ENCODE measurements around the gene HOXD12.

HOXD12 gene, protein sequence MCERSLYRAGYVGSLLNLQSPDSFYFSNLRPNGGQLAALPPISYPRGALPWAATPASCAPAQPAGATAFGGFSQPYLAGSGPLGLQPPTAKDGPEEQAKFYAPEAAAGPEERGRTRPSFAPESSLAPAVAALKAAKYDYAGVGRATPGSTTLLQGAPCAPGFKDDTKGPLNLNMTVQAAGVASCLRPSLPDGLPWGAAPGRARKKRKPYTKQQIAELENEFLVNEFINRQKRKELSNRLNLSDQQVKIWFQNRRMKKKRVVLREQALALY

DNA sequence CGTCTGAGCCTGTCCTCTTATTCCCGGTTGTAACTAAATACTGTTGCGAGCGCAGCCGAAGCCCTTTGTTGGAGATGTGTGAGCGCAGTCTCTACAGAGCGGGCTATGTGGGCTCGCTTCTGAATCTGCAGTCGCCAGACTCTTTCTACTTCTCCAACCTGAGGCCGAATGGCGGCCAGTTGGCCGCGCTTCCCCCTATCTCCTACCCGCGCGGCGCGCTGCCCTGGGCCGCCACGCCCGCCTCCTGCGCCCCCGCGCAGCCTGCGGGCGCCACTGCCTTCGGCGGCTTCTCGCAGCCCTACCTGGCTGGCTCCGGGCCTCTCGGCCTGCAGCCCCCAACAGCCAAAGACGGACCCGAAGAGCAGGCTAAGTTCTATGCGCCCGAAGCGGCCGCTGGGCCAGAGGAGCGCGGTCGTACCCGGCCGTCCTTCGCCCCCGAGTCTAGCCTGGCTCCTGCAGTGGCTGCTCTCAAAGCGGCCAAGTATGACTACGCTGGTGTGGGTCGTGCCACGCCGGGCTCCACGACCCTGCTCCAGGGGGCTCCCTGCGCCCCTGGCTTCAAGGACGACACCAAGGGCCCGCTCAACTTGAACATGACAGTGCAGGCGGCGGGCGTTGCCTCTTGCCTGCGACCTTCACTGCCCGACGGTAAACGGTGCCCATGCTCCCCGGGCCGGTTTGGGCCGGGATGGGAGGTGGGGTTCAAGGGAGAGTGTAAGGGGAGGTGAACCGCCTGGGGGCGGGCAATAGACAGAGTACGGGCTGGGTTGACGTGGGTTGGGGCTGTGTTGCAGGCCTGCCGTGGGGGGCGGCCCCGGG lies at the start of gene HOXD12:
Gene HOXD12 (plus strand): TSS at position 68 of the 819 bp plus-strand sequence. CDS start 7 bp downstream, at position 75.
- no peak for DNase-seq (ENCODE audit: low spot score)

DNA sequence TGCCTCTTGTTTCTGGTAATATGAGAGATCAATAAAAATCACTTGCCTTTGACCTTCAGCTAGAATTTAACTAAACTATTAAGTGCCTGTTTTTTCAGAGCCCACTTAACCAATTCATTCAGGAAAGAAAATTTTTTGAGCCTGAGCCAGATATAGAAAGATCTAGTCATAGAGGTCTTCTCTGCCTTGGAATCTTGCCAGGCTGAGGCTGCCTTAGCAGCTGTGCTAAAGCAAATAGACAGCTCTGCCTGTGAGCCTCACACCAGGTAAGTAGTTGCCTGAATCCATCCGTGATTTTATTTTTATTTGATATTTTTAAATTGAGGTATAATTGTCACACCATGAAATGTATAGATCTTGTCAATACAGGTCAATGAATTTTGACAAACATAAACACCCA lies 43.2 kb upstream of the HOXD12 start:
- no peak for DNase-seq (ENCODE audit: low spot score)

DNA sequence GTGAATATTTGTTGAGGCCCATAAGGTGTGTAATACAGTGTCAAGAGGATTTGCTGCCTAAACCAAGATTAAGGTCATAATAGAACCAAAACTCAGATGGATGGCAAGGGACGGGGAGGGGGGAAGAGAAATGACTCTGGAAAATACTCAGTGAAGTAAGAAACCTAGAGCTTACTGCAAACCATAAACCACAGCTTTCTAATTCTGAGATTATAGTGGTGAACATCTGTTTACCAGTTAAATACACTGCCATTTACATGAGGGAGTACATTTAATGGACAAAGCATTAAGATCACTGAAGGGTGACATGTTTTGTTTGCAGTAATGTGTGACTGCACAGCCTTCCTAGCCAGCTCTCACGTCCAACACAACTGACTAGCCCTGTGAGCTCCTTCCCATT lies 35.6 kb upstream of the HOXD12 start:
- DNase-seq (ENCODE audit: low spot score) = no peak

DNA sequence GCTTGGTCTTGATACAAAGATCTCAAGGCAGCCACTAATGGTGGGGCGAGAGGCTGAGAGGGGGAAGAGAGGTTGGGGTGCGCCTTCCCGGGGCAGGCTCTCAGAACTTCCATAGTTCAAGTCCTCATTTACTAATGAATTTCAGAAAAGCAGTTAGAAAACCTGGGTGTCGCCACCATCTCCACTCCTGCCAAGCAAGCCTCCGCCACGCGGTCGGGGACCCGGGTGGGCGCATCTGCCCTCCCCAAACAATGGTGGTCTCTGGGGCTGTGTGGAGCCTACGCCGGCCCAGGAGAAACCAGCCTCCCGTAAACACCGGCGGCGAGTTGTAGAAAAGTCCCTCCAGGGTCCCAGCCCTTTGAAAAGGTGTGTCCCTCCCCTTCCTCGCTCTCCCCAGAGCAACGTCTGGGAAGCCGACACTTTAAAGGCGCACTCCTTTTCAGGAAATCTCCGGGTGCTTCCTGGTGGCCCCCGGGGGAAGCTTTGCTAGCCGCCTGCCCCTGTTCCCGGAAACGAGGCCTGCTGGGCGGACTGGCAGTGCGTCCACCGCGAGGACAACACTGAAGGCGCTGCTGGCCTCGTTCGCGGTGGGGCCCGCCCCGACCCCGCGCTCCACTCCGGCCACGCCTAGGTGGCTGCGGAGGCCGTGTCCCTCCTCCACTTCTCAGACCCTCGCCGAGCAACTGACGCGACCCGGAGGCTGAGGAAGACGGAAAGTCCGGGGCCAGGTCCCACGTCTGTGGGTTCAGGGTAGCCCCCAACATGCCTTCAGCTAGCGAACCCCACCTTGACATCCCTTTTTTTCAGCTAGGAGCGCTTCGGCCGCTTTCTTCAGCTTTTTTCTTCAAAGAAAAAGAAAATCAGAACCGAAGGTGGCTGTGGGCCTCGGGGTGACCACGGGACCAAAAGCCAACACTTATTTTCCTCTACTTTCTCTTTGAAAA lies 32.7 kb upstream of the HOXD12 start:
- DNase-seq (ENCODE audit: low spot score) = no peak

DNA sequence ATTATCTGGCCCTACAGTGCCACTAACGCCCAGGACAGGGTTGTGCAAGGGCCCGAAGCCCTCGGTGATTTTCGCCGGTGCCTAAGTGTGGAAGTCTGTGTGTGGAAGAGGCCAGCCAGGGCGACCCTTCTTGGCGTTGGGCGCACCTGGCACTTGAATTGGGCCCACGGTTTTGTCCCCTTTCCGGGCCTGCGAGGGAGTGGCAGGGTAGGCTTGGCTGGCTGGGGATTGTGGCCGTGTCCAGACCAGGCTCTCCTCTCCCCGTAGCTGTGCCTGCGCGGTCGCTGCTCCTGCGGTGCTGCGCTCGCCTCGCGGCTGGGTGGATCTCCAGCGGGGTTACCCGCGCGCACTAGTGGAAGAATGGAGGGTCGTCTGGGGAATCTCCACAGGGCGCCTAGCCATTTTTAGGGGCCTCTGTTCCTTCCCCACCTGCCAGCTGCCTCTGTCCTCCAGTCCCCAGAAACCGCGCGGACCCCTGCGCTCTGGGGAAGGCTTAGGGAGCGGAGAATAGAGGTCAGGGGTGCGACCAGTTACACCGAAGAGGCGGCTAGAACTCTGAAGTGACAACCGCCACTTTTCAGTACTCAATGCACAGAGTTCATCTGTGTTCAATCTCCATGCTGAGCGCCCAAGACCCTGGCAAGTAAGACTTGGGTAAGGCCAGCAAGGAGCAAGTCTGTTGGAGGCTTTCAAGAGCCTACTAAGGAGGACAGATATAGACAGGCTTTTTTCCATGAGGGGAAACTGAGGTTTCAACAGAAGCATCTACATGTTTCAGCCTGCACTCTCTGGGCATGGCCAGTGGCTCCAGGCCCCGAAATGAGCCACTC lies 31.8 kb upstream of the HOXD12 start:
- no peak for DNase-seq (ENCODE audit: low spot score)

DNA sequence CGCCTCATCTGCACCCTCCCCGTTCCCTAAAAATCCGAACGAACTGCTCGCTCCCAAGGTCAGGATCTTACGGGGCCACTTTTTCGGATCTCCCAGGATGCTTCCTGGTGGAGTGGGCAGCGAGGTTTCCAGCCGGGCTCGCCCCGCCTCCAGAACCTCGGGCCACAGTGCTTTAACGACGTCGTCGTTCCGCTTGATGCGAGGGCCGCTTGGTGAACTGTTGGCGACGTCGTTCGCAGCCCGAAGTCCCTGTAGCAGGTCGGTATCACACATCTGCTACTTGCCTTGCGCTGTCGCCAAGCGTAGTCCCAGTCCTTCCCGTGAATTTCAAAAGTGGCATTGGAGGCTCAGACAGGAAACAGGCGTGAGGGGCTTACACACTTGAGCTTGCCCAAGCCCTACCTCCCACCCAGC lies 31.2 kb upstream of the HOXD12 start:
- no peak for DNase-seq (ENCODE audit: low spot score)

DNA sequence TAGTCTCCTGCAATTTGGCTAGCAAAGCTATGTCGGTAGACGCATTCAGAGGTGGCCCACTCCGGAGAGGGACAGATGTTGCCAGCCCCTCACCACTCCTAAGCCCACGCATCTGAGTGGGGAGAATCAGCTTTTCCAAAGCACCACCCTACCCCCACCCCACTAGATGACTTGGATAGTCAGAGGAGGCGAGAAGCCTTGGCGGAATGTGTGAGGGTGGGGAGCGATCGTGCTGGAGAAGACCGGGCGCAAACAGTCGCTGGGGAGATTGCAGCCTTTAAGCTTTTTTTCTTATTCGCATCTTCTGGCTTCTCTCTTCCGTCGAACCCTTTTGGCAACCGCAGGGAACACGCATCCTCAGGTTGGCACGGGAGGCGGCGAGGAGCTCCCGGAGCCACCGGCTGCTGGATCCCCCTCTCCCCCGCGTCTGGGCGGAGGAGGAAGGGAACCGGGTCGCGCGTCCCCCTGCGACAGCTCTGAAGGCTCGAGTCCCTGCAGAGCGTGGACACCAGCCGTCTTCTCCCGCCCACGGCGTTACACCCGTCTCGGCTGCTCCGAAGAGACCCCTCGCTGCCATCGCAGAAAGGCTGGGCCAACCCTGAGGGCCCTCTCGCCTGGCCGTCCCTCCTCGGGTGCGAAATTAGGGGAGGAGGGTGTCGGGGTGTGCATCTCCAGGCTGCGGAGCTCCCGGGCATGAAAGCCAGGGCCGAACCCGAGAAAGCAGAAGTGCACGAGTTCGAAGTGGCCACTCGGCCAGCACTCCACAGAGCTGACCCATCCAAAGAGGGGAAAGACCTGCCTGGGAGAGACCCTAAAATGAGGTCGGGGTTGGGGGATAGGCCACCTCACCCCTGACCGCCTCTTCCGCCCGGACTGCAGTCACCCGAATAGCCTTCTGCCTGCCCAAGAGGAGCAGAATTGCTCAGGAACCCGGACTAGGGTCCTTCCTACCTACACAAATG lies 28.0 kb upstream of the HOXD12 start:
- DNase-seq (ENCODE audit: low spot score) = no peak

DNA sequence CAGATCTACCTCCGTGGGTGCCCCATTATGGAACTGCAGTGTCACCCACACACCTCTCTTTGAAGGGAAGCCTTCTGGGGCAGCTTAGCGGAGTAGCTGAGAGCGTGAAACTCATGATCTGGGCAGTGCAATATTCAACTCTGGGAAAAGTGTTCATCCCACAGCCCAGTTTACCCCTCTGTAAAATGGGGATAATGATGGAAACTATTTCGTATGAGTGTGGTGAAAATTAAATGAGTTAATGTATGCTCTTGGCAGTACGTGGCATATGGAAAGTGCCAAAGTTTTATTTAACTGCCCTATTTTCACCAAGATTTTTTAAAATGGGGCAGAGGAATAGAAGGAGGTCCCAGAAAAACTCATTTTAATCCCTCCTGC lies 27.3 kb upstream of the HOXD12 start:
- DNase-seq (ENCODE audit: low spot score) = no peak

DNA sequence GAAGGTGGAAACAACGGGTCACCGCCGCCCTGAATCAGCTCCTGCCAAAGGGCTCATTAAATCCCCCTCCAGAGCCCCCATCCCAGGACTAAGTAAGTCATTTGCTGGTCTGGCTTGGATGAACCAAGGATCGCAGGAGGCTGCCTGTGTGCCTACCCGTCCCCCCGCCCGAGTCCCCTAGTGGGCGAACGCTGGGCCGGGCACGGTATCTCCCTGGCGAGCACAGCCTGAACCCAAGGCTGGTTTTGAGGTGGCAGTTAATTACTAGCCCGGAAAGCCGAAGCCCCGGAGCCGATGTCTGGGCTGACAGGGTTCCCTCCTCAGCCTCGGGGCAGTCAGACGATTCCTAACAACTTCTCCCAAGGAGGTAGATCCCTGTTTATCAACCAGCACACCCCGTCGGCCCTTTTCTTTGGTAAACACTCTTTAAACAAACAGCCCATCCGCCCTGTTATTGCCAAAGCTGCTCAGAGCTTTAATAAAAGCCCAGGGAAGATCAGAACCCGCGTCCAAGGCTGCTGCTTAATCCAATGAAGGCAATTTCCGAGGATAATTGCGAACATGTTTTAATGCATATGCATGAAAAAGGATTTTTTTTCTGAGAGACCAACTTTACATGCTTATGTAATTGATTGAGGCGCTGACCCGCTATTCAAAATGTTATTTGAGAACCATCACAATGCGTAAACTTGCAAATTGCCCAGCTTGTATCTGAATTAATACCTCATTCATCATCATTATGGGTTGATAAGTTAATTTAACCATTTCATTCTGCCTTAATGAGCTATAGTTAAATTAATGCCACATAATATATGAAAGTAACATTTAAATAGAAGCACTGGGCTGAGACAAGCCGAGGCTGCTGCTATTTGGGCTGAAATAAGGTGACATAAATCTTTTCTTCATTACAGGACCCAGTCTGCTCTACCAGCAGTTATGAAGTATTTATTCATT lies 26.4 kb upstream of the HOXD12 start:
- no peak for DNase-seq (ENCODE audit: low spot score)

DNA sequence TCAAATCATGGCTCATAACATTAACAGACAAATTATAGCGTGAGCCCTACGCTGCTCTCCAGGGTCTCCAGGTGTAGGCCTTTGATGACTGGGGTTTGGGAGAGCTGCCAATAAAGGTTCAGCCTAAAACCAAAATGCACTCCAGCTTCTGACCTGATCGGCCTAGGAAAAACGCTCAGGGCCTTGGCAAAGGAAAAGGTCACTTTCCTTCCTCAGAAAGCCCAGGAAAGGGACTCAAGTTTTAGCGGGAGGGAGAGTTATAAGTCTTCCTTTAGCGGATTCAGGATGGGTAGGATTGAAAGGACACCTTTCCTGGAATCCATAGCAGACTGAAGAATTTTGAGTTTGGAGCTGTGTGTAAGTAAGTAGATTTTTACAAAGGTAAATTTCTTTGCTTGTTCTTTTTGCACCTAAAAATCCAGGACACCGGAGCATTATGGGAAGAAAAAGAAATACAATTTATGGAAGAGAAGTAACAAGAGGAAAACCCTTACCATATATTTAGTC lies 24.6 kb upstream of the HOXD12 start:
- no peak for DNase-seq (ENCODE audit: low spot score)

DNA sequence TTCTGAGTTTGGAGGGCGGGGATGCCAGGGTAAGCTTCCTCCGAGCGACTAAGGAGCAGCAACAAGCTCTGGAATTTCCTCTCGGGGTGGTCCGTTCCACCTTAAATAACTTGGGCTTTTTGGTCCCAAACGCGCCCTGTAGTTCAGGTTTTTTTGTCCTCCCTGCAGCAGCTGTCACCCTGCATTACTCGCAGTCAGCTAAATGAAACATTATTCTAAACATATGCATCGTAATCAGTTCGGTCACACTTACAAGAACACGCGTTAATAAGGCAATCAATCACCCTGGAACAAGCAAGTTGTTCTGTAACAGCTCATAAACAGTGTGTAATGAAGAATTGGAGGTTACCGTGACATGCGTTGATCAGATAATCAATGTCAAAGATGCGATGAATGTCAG lies 24.1 kb upstream of the HOXD12 start:
- no peak for DNase-seq (ENCODE audit: low spot score)

DNA sequence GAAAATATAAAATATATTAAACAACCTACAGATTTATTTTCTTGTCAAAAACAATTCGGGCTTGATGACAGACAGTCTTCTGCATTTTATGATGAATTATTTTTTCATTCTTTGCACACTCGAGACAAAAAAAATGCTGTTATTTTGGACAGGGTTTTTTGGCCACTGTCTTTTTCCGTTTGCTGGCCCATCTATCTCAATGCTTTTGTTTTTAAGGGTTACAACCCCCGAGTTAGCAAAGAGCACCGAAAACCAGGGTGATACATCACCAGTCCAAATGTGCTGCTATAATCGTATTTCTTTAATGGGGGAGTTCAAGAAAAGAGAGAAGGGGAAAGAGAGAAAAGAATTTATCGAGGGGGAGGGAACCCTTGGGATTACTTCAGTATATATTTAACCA lies 23.5 kb upstream of the HOXD12 start:
- no peak for DNase-seq (ENCODE audit: low spot score)

DNA sequence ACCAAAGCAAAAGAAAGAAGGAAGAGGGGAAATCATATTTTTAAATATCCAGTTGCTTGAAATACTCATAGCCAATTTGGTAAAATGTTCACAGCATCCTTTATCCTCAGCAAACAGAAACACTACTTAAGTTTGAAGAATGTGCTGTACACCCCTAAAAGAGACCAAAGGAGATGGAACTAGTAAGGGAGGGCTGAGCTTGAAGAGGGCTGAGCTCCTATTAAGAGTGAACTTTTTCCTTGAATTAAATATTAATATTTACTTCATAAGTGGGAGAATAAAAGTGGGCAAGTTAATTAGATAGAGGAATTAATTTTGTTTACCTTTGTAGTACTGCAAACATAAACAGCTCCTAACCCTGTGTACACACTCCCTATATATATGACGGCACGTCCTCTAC lies 22.8 kb upstream of the HOXD12 start:
- DNase-seq (ENCODE audit: low spot score) = no peak

DNA sequence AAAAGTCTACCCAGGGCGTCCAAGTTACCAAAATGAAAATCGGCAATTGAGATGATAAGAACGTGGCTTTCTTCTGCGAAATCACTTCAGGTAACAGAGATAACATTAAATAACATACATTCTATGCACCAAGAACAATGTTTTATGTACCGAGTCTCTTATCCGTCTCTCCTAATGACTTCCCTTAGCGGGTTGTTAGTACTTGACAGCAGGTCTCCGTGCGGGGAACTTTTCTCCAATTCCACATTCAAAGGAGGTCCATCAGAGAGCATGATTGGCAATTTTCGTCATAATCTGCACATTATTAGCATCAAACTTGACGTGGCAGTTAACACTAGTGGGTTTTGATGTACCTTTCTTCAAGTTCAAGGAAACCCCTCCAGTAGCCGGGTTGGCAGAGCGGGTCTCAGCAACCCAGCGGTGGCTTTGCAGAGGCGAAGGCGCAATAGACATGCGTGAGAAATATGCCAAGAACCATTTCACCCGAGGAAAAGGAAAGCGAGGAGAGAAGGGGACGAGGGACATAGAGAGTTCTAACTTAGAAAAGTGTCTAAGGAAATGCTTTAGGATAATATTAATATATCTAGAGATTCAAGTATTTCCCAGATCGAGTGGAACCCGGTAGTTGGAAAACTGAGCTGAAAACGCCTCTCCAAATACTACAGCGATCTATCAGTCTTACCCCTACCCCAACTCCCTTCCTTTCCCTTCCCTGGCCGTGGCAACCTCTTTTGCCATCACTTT lies 20.9 kb upstream of the HOXD12 start:
- DNase-seq (ENCODE audit: low spot score) = no peak

DNA sequence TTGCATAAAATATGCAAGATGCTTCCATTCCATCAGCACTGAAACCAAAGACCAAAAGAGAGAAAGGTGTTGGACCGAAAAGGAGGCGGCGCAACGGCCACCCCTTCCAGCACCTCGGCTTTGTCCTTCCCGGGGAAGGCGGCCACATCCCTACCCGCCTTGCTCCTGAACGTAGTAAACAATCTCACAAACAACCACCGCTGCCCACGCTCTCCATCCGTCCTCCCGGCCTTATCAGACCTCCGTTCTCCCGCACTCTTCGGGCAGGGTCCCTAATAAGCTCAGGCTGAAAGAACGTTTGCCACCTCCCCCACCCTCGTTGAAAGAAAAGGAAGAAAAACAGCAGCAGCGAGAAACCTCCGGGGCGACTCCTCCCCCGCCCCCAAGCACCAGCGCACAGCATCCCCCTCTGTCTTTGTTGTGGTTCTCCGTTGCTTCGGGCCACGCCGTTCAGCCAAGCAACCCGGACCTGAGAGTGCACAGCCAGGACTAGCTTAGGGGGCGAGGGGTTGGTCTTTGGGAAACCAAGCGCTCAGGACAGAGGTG lies 20.2 kb upstream of the HOXD12 start:
- DNase-seq (ENCODE audit: low spot score) = no peak

DNA sequence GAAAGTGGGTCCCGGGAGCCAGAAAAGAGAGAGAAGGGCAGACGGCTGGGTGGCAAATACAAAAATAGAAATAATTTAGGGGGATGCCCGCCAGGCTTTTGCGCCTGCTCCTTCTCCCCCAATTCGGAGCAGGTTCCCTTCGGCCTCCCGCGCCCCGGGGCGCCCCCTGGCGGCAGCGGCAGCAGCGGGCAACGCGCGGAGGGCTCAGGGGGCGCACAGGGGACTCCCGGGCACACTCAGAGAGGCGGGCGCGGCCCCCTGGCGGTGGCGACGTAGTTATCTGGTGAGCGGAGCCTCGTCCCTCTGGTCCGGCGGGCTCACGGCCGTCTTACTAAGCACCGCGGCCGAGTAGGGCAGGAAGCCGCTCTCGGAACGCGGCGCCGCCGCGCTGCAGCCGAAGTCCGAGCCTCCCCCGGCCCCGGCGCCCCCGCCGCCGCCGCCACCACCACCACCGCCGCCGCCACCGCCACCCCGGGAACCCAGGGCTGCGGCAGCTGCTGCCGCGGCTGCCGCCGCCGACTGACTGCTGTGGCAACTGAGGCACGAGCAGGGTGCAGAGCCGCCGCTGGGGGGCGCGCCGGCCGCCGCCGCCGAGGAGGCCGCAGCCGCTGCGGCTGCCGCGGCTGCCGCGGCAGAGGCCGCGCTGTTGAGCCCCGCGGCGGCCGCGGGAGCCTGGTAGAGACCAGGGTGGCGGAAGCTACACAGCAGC lies 19.6 kb upstream of the HOXD12 start:
- DNase-seq (ENCODE audit: low spot score) = no peak

Measured in kidney capillary endothelial cell (primary cell).